Measurements from ENCODE around the gene SMIM30.

- no peak for TF ChIP-seq POLR2A (IDR thresholded peaks at IDR 0.05)
- TF ChIP-seq CTCF (IDR thresholded peaks at IDR 0.05), result no peak
Observed at GRCh38 chr7:113143486-113144257, 25.3 kb upstream of the SMIM30 start.
